MV-4-11 (cell line): ENCODE data around the gene RNU1-4.
A peak's percentile ranks its signal among the peaks of the same experiment; 100 is the strongest.
"Not testable (repeated sequence)": the region's sequence is repeated elsewhere in the genome, so short reads cannot be mapped to it uniquely, and the experiment has no call there.

ENCODE experiments used
- DNase-seq: peaks from one replicate; lab custom pipeline; 2025; lab: John Stamatoyannopoulos, UW

Gene RNU1-4

DNA sequence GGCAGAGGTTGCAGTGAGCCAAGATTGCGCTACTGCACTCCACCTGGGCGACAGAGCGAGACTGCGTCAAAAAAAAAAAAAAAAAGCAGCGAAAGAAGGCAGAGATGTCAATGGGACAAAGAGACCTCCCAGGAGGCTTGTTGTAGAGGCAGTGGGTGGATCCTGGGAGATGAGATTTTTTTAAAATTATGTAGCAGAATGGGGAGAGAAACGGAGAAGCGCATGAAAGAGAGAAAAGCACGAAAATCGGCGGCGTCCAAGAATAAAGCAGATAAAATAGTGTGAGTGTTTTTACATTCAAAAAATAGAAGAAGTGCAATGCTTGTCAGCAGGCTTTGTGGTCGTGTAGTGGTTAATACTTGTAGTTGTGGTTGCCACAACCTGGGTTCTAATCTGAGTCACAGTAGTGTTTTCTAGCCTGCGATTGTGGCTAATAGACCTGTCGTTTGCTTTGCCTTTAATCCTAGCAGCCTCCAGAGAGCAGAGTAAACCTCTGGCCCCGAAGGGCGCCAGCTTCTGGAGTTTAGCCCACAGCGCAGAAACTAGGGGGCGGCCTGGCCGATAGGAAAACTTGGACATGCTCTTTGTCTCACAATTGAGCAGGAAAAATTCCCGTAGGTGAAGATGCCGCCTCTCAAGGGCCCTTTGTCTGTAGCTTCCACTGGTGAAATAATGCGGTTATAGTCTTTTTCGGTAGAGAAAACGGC lies 11.9 kb upstream of the RNU1-4 start:
- DNase-seq, result peak; percentile 15

GRCh38 chr1:16732254-16732896 lies 7.9 kb upstream of the RNU1-4 start:
- not testable (repeated sequence) for DNase-seq

DNA sequence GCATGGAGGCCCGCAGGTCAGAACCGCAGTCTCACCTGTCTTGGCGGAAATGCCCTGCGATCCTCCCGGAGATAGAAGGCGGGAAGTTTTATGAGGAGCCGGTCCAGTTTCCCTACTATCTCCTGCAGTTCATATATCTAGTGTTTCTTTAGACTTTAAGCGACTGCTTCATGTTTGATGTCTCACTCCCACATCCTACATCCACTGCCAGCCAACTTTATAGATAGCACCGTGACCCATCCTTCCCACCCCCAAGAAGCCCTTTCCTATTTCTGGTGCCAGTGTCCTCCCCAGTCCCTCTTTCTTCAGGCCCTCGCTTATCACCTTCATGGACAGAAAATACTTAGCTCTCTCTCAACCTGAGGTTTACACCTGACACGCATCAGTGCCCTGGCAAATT lies 914 bp downstream of the RNU1-4 start:
- DNase-seq, result not testable (repeated sequence)

DNA sequence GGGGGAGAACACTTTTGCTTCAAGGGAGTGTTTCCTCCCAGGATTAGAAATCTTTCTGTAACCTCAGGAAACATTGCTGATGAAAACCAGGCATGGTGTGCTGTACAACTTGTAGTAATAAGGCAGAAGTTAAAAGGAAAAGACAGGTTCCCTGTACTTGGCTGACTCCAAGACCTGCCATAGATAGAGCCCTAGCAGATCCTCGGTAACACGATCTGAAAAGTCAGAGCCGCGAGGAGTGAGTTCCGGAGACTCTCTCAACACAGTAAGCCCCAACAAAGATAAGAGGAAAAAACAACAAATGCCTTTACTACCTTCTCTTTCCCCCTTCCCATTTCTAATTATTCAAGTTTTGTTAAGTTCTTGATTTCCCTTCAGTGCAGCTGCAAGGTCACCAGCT lies 7.3 kb downstream of the RNU1-4 start:
- DNase-seq, result not testable (repeated sequence)

GRCh38 chr1:16748710-16749109 lies 8.4 kb downstream of the RNU1-4 start:
- DNase-seq, result not testable (repeated sequence)

DNA sequence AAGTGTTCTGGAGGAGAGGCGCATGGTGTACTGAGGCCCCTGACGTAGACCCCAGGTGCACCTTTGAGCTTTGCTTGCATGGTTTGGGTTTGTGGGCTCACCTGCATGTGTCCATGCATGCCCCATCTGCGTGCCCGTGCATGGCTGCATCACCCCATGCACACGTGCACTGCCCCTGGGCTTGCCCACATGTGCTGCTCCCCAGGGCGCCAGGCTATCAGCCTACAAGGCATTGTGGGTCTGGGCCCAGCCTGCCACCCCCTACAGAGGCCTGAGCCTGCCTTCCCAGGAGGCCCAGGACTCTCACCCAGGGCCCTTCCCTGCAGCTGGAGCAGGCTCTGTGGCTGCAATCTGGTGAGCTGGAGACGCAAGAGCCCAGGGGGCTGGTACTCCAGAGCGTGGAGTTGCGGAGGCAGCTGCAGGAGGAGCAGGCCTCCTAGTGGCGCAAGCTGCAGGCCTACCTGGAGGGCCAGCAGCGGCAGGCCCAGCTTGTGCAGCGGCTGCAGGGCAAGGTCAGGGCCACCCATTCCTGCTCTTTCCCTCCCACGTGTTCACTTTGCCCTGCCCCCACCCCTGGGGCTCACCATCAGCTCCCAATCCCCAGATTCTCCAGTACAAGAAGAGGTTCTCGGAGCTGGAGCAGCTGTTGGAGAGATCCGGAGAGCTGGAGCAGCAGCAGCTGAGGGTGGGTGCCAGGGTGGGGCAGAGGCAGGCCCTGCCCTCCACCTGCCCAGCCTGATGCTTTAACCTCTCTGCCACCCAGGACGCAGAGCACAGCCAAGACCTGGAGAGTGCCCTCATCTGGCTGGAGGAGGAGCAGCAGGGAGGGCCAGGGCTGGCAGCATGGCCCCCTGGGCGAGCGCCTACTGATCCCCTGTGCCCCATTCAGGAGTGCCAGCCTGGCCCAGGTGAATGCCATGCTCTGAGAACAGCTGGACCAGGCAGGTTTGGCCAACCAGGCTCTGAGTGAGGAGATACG lies 9.9 kb downstream of the RNU1-4 start:
- not testable (repeated sequence) for DNase-seq

- DNase-seq, result not testable (repeated sequence)
These were observed 12.5 kb downstream of the RNU1-4 start for GRCh38 chr1:16752770-16753169.

DNA sequence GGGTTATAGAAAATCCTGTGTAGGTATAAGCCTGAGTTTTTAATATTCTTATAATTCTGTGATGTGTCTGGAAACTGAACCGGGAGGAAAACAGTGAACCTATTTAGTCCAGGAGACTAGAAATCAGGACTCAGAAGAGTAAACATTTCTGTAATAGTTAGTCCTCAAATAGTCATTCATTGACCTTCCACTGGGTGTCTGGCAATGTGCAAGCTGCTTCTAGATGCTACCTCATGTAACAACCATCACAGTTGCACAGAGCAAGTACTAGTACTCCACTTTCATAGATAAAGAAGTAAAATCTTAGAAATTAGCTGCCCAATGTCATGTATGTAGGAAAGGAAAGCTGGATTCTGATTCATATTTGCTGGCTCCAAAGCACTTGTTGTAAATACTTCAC lies 15.1 kb downstream of the RNU1-4 start:
- not testable (repeated sequence) for DNase-seq

- DNase-seq, result not testable (repeated sequence)
These were observed 15.6 kb downstream of the RNU1-4 start for GRCh38 chr1:16755932-16756331.

DNA sequence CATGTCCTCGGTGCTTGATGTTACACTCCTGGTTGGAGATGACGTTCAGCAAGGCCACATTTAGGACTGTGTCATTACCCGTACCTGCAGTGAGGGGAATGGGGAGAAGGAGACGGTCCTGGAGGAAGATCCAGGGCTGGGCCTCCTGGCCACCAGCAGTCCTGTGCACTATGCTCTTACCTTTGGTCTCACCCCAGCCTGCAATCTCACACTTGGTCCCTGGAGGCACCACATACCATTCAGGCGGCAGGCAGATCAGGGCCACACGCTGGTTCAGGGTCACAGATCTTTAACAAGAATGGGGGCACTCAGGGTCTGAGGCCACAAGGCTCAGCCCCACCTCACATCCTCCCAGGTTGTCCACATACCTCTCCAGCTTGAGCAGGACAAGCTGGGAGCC lies 17.3 kb downstream of the RNU1-4 start:
- not testable (repeated sequence) for DNase-seq

DNA sequence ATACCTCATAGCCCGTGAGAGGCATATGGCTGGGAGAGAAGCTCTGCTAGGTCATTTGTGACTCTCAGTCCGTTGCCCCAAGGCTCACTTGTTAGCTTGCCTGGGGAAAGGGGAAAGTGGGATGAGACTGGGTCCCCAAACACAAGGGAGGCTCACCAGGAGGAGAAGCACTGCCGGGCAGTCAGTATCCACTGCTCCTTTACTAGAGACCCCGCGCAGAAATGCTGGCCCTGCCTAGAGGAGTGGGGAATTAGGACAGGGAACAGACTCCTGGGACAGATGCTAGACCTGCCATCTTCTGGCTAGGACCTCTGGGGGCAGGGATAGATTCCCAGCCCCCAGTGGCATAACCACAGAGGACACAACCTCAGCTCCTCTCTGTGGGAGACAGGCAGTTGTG lies 17.7 kb downstream of the RNU1-4 start:
- DNase-seq, result not testable (repeated sequence)

GRCh38 chr1:16759041-16759493 lies 18.8 kb downstream of the RNU1-4 start:
- DNase-seq, result not testable (repeated sequence)

GRCh38 chr1:16759650-16760455 lies 19.5 kb downstream of the RNU1-4 start:
- DNase-seq, result not testable (repeated sequence)

GRCh38 chr1:16760456-16760765 lies 20.1 kb downstream of the RNU1-4 start:
- DNase-seq, result not testable (repeated sequence)

GRCh38 chr1:16760801-16761200 lies 20.5 kb downstream of the RNU1-4 start:
- not testable (repeated sequence) for DNase-seq

DNA sequence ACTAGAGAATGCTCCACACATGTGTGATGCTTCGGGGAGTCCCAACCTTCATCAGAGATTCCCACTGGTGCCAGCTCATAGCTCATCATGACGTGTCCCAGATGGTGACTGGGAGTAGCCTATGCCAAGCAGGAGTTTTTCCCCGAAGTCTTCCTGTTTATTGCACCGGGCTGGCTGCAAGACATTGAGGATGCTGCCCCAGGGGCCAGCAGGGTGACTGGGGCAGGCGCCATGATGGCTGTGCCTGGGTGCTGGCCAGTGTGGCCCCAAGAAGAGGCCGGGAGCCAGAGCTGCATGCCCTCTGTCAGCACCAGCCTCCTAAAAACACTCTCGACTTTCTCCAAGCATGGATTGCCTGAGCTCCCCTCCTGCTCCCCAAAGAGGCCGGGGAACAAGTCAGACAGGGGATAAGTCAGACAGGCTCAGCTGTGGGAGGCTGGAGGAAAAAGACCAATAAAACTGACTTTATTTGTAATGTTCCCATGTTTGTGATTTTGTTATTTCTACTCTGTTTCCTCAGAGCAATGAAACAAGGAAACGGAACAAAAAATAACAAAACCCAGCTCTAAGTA lies 24.0 kb downstream of the RNU1-4 start:
- not testable (repeated sequence) for DNase-seq

DNA sequence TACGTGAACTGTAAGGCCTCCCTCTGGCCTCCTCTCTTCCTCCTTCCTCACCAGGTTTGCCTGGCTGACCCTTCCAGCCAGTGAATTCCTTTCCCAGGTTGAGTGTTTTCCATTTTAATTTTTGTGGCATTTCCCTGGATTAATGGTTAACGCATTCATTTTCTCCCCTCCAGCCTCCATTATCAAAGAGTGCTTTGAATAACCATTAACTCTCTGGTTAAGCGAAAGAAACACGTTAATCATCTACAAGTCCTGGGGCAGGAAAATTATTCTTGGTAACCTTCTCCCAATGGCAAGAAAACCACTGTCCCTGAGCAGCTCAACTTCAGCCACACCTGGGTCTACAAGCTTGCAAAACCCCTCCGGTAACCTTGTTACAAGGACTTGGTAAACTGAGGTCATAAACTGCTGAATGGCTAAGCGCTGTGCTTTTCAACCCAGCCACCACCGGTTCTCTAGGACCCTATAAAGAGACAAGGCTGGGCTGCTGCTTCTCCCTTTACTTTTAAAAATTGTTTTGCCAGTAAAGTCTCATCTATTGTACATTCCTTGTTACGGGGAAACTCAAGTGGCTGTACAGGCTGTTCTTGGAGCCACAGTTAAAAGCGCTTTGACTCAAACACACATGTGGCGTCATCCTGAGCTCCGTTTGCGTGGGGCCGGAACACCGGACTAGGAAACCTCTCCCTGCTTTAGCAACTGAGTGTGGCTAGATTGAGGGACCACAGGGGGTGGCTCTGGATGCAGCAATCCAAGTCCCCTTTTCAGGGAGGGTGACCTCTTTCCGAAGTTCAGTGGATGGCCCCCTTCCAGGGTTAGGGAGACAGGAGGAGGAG lies 24.7 kb downstream of the RNU1-4 start:
- not testable (repeated sequence) for DNase-seq

DNA sequence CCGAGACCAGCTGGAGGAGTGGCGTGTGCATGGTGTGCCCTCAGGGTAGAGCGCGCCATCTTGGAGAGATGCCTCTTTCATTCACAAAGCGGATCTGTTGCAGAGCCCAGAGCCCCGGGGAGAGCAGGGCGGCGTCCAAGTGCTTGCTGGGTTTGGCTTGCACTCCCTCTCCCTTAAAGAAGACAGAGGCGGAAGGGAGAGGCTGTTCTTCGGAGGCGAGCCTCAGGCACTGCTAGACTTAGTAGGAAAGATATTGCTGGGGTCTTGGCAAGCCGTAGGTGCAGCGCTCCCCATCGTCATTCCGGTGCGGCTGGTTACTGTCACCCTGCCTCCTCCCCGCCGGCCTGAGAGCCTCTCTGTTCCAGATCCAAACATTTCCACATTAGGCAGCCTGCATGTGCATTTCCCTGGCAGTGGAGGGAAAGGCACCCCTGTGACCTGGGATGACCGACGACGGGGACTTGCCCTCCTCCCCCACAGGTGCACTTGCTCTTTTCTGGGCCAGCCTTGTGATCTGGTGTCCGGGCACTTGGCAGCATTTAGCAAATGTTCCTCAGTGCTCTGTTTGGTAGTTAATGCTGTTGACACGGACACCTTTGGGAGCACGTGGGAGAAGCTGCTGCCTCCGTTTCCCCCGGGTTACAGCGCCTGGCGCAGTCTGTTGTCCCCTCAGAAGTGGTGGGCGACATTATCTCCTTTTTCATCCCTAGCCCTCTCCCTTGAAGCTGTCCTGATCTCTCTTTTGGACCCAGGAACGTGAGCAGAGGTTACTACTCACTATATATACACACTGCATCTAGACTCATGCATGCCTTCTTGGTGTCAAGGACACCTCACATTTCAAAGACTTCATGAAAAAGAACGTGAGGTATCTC lies 25.7 kb downstream of the RNU1-4 start:
- not testable (repeated sequence) for DNase-seq

- not testable (repeated sequence) for DNase-seq
These were observed 26.5 kb downstream of the RNU1-4 start for GRCh38 chr1:16766689-16767256.
